ENCODE data around the gene ALS2CL.

GRCh38 chr3:46721009-46721408, 27.5 kb upstream of the ALS2CL start:
- TF ChIP-seq CTCF (IDR thresholded peaks at IDR 0.05) (no peak), POLR2A (IDR thresholded peaks at IDR 0.05) (no peak)
